ENCODE data around the gene ALG9.

The ALG9 gene

GRCh38 chr11:111770581-111771134 is 100.7 kb downstream of the ALG9 start:
- ChIA-PET POLR2A (ENCODE audit: low non-redundant PET) (no interaction called here), CTCF (interaction anchor here (0.7 kb wide), 1 partner anchor 142 kb away, joined by 3 read pairs; no protein-coding TSS in a partner anchor)
- H3K27ac ChIP-seq, result no peak overlapping the region
- no peak for DNase-seq (ENCODE audit: low spot score)
- no peak for TF ChIP-seq CTCF (conservative IDR thresholded peaks at IDR 0.05; ENCODE audit: low read depth)

DNA sequence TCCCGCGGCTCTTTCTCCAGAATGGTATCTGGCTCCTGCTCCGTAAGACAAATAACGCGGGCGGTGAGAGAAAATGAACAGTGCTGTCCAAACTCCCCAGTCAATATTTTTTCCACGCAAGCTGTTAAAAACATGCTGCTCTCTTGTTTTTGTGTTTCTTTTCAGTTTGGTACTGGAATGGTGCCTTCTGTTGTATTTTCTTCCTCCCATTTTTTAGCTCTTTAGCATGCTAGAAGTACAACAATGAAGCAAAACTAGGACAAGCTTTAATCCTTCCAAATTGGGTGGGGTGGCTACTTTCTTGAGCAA is 104.6 kb downstream of the ALG9 start:
- POLR2A ChIA-PET (ENCODE audit: low non-redundant PET), result interaction anchor here (0.7 kb wide), 1 partner anchor 10 kb away, joined by 4 read pairs; no protein-coding TSS in a partner anchor
- TF ChIP-seq CTCF (conservative IDR thresholded peaks at IDR 0.05; ENCODE audit: low read depth), result no peak

GRCh38 chr11:111765984-111766833 is 105.2 kb downstream of the ALG9 start, which contains the start of gene PPP2R1B:
PPP2R1B (minus strand) TSS chr11:111766389; CDS start chr11:111766361, 28 bp downstream.
- CTCF ChIA-PET, result interaction anchor here (0.7 to 2.8 kb wide), 4 partner anchors 10 to 1755 kb away, joined by 3 to 13 read pairs (median 6); no protein-coding TSS in a partner anchor
- no peak for TF ChIP-seq CTCF (conservative IDR thresholded peaks at IDR 0.05; ENCODE audit: low read depth)

More for the DNA sequence above, 104.6 kb downstream of the ALG9 start:
- H3K27ac ChIP-seq, result peak overlapping the region; percentile 88
- DNase-seq (ENCODE audit: low spot score), result no peak
- CTCF ChIA-PET, result interaction anchor here (0.7 to 2.8 kb wide), 4 partner anchors 10 to 1756 kb away, joined by 3 to 13 read pairs (median 6); no protein-coding TSS in a partner anchor

GRCh38 chr11:111765320-111765983 is 105.9 kb downstream of the ALG9 start:
- CTCF ChIA-PET, result interaction anchor here (0.7 to 2.8 kb wide), 3 partner anchors 11 to 155 kb away, joined by 3 to 13 read pairs (median 3); no protein-coding TSS in a partner anchor
- DNase-seq (ENCODE audit: low spot score), result peak; percentile 31
- no peak for TF ChIP-seq CTCF (conservative IDR thresholded peaks at IDR 0.05; ENCODE audit: low read depth)
- peak overlapping the region; percentile 88 for H3K27ac ChIP-seq
- POLR2A ChIA-PET (ENCODE audit: low non-redundant PET), result interaction anchor here (0.5 to 1.1 kb wide), 2 partner anchors 9 to 164 kb away, joined by 3 read pairs; no protein-coding TSS in a partner anchor

More at GRCh38 chr11:111765984-111766833, 105.2 kb downstream of the ALG9 start, which contains the start of gene PPP2R1B:
- peak within 1 kb of the TSS; percentile 88 for H3K27ac ChIP-seq
- DNase-seq (ENCODE audit: low spot score), result peak; percentile 90
- POLR2A ChIA-PET (ENCODE audit: low non-redundant PET), result interaction anchor here (0.5 to 1.1 kb wide), 3 partner anchors 10 to 165 kb away, joined by 3 to 4 read pairs (median 3); no protein-coding TSS in a partner anchor

DNA sequence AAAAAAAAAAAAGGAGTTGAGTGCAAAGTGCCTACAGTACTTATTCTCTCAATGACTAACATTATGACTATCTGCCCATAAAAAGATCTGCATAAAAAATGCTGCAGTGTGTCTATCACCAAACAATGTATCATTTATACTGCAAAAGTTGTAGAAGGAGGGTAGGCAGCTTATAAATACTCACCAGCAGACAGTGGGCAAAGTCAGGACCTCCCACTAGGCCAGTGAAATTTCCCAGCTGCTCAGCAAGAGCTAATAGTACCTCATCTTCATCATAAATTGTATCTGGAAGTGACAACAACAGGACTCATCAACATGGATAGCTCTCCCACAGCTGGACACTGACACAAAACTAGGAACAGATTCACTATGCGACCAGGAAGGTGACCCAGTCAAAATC is 106.8 kb downstream of the ALG9 start:
- H3K27ac ChIP-seq, result no peak overlapping the region
- ChIA-PET POLR2A (ENCODE audit: low non-redundant PET) (no interaction called here), CTCF (interaction anchor here (0.7 to 2.8 kb wide), 3 partner anchors 12 to 66 kb away, joined by 3 to 13 read pairs (median 3); no protein-coding TSS in a partner anchor)
- no peak for DNase-seq (ENCODE audit: low spot score)
- TF ChIP-seq CTCF (conservative IDR thresholded peaks at IDR 0.05; ENCODE audit: low read depth), result no peak
